Left renal cortex interstitium (tissue), 4 donors: ENCODE data around the gene MAGEA11. TPM values are rescaled to one million over a fixed set of nuclear protein-coding genes. Genes with fewer than 3 reads are reported as not detected.
"Not testable (repeated sequence)": the region's sequence is repeated elsewhere in the genome, so short reads cannot be mapped to it uniquely, and the experiment has no call there.

ENCODE experiments used
- DNase-seq, 4 donors: peaks; one replicate each; pipeline ENCODE4 v3.0.0-alpha.2; 2013; ENCODE audit warnings: low read depth in 4 of 4, low spot score in 2 of 4, missing footprints in 1 of 4
- polyA plus RNA-seq, 4 donors: library from polyadenylated mRNA; unstranded; fragments of 120-200 nt; gene quantifications; one replicate each; pipeline ENCODE4 v1.2.1, GENCODE V29; 2013; ENCODE audit not compliant: insufficient read length in 4 of 4

Gene MAGEA11
- under 1 TPM in 1 of 4 donors, not detected in 3; 0.04 TPM for polyA plus RNA-seq

- DNase-seq = no peak
Observed at GRCh38 chrX:149711545-149712236, at the start of gene MAGEA11. MAGEA11 (plus strand) TSS chrX:149712060; CDS start chrX:149713160, 1,100 bp downstream.

- not testable (repeated sequence) for DNase-seq
Observed at GRCh38 chrX:149675088-149675487, 36.8 kb upstream of the MAGEA11 start.

GRCh38 chrX:149675554-149675953 is 36.3 kb upstream of the MAGEA11 start:
- DNase-seq = not testable (repeated sequence)

- DNase-seq = not testable (repeated sequence)
Observed at GRCh38 chrX:149679164-149679678, 32.6 kb upstream of the MAGEA11 start.

GRCh38 chrX:149681182-149681581 is 30.7 kb upstream of the MAGEA11 start:
- DNase-seq = no peak

- DNase-seq = no peak
Observed at GRCh38 chrX:149682031-149682430, 29.8 kb upstream of the MAGEA11 start.

GRCh38 chrX:149682956-149683947 is 28.6 kb upstream of the MAGEA11 start:
- DNase-seq = no peak

GRCh38 chrX:149683966-149684730 is 27.7 kb upstream of the MAGEA11 start:
- DNase-seq = no peak

GRCh38 chrX:149687991-149688390 is 23.9 kb upstream of the MAGEA11 start:
- no peak for DNase-seq

GRCh38 chrX:149688552-149688951 is 23.3 kb upstream of the MAGEA11 start:
- DNase-seq = no peak

GRCh38 chrX:149691794-149692193 is 20.1 kb upstream of the MAGEA11 start:
- no peak for DNase-seq

- DNase-seq = not testable (repeated sequence)
Observed at GRCh38 chrX:149692686-149693272, 19.1 kb upstream of the MAGEA11 start.

- no peak for DNase-seq
Observed at GRCh38 chrX:149699761-149700160, 12.1 kb upstream of the MAGEA11 start.

GRCh38 chrX:149704664-149705063 is 7.2 kb upstream of the MAGEA11 start:
- DNase-seq = no peak

GRCh38 chrX:149707147-149707901 is 4.5 kb upstream of the MAGEA11 start:
- DNase-seq = no peak

- DNase-seq = no peak
Observed at GRCh38 chrX:149712831-149713230, 971 bp downstream of the MAGEA11 start.

GRCh38 chrX:149713279-149714050 is 1.6 kb downstream of the MAGEA11 start:
- DNase-seq = no peak

GRCh38 chrX:149715468-149715867 is 3.6 kb downstream of the MAGEA11 start:
- DNase-seq = no peak

- no peak for DNase-seq
Observed at GRCh38 chrX:149716632-149717031, 4.8 kb downstream of the MAGEA11 start.
